Neural cell (in vitro differentiated cells): ENCODE measurements around the gene HDAC4. TPM values are rescaled to one million over a fixed set of nuclear protein-coding genes. Genes with fewer than 3 reads are reported as not detected.

Experiments
- H2AFZ ChIP-seq: fragments of 200-600, 300-800 bp; sonication (generic), shearing (Covaris generic); 2 replicates; pipeline ENCODE4 v1.6.0; 2014; ENCODE audit warnings: low read depth, mild to moderate bottlenecking, antibody characterized with exemption, low read length, moderate library complexity
- H3F3A ChIP-seq: fragments of 200-600 bp; shearing (Covaris generic); 2 replicates; pipeline ENCODE4 v1.6.1; 2016; ENCODE audit warnings: mild to moderate bottlenecking, moderate library complexity, mixed read lengths, antibody characterized with exemption, low read length; ENCODE audit not compliant: insufficient read depth, poor library complexity, severe bottlenecking
- H3K27ac ChIP-seq: fragments of 200-600, 300-800 bp; sonication (generic), shearing (Covaris generic); 2 replicates; pipeline ENCODE4 v1.5.1; 2014; ENCODE audit warnings: mild to moderate bottlenecking, low read length, moderate library complexity
- H3K27me3 ChIP-seq: fragments of 300-800, 200-600 bp; sonication (generic), shearing (Covaris generic); 2 replicates; pipeline ENCODE4 v1.6.0; 2014; ENCODE audit warnings: mild to moderate bottlenecking, low read depth, low read length, moderate library complexity; ENCODE audit not compliant: insufficient read depth
- H3K36me3 ChIP-seq: fragments of 300-800, 200-600 bp; sonication (generic), shearing (Covaris generic); 2 replicates; pipeline ENCODE4 v1.5.1; 2014; ENCODE audit warnings: mild to moderate bottlenecking, antibody characterized with exemption, low read length, moderate library complexity; ENCODE audit not compliant: insufficient read depth
- H3K4me2 ChIP-seq: fragments of 300-800, 200-600 bp; sonication (generic), shearing (Covaris generic); 2 replicates; pipeline ENCODE4 v1.6.0; 2014; ENCODE audit warnings: mild to moderate bottlenecking, low read length
- H3K4me3 ChIP-seq: fragments of 300-800, 200-600 bp; sonication (generic), shearing (Covaris generic); 2 replicates; pipeline ENCODE4 v1.5.1; 2014; ENCODE audit warnings: mild to moderate bottlenecking, low read length, moderate library complexity
- H3K79me2 ChIP-seq: fragments of 200-600 bp; shearing (Covaris generic); replicated peaks from 2 replicates; pipeline ENCODE4 v1.6.0; 2014; ENCODE audit warnings: mild to moderate bottlenecking, low read length, moderate library complexity; ENCODE audit not compliant: insufficient read depth
- H3K9ac ChIP-seq: fragments of 300-800, 200-600 bp; sonication (generic), shearing (Covaris generic); 2 replicates; pipeline ENCODE4 v1.6.1; 2016; ENCODE audit warnings: mild to moderate bottlenecking, low read length, mixed read lengths
- H3K9me2 ChIP-seq: fragments of 200-600 bp; shearing (Covaris generic); 2 replicates; pipeline ENCODE4 v1.6.1; 2016; ENCODE audit warnings: mild to moderate bottlenecking, low read length, mixed read lengths; ENCODE audit not compliant: insufficient read depth
- H3K9me3 ChIP-seq: fragments of 200-600, 300-800 bp; sonication (generic), shearing (Covaris generic); 2 replicates; pipeline ENCODE4 v1.6.1; 2016; ENCODE audit warnings: mild to moderate bottlenecking, mixed run types, low read length, moderate library complexity, mixed read lengths
- H4K20me1 ChIP-seq: fragments of 200-600 bp; shearing (Covaris generic); 2 replicates; pipeline ENCODE4 v1.6.1; 2016; ENCODE audit warnings: mild to moderate bottlenecking, mixed run types; ENCODE audit not compliant: insufficient read depth
- CTCF ChIP-seq: fragments of 450-650 bp; IDR thresholded peaks from 2 replicates; pipeline ENCODE4 v1.5.1; 2014; ENCODE audit warnings: antibody characterized with exemption, mild to moderate bottlenecking, moderate library complexity; ENCODE audit not compliant: poor library complexity, severe bottlenecking
- EP300 ChIP-seq: fragments of 450-650 bp; conservative IDR thresholded peaks from 2 replicates; pipeline ENCODE4 v1.6.1; 2014; ENCODE audit warnings: antibody characterized with exemption, mild to moderate bottlenecking, moderate library complexity; ENCODE audit not compliant: poor library complexity, severe bottlenecking
- EZH2 ChIP-seq: fragments of 200-600, 300-800 bp; shearing (Covaris generic), sonication (generic); IDR thresholded peaks from 2 replicates; pipeline ENCODE4 v1.6.1; 2014; ENCODE audit warnings: antibody characterized with exemption, low read length, borderline replicate concordance, mild to moderate bottlenecking; ENCODE audit not compliant: insufficient read depth, poor library complexity, severe bottlenecking
- MXI1 ChIP-seq: fragments of 450-650 bp; conservative IDR thresholded peaks from 2 replicates; pipeline ENCODE4 v1.6.1; 2014; ENCODE audit warnings: antibody characterized with exemption, mild to moderate bottlenecking; ENCODE audit not compliant: poor library complexity, severe bottlenecking
- POLR2AphosphoS5 ChIP-seq: IDR thresholded peaks from 2 replicates; pipeline ENCODE4 v1.6.1; 2012
- RAD21 ChIP-seq: fragments of 450-650 bp; conservative IDR thresholded peaks from 2 replicates; pipeline ENCODE4 v1.6.1; 2014; ENCODE audit warnings: antibody characterized with exemption, mild to moderate bottlenecking, moderate library complexity
- REST ChIP-seq: IDR thresholded peaks from 2 replicates; pipeline ENCODE4 v1.6.1; 2012; ENCODE audit warnings: borderline replicate concordance
- SMC3 ChIP-seq: fragments of 450-650 bp; conservative IDR thresholded peaks from 2 replicates; pipeline ENCODE4 v1.6.1; 2014; ENCODE audit warnings: antibody characterized with exemption, mild to moderate bottlenecking, moderate library complexity; ENCODE audit not compliant: poor library complexity
- TAF1 ChIP-seq: IDR thresholded peaks from 2 replicates; pipeline ENCODE4 v1.6.1; 2012; ENCODE audit warnings: low read depth
- polyA plus RNA-seq: library from polyadenylated mRNA; depleted of rRNA; stranded (reverse); fragments of >200 nt; gene quantifications from 2 replicates; pipeline ENCODE4 v1.2.3, GENCODE V29; 2014

HDAC4 gene
- polyA plus RNA-seq, 1 donor from 2014 or later, result 3.4 TPM

GRCh38 chr2:239101071-239101470 lies 299.7 kb downstream of the HDAC4 start:
- no peaks in the 10 kb centered on the region for H3K9me3 ChIP-seq
- no peaks in the 10 kb centered on the region for H4K20me1 ChIP-seq

GRCh38 chr2:239099474-239099873 lies 301.3 kb downstream of the HDAC4 start:
- H3K36me3 ChIP-seq, result no peaks in the 10 kb centered on the region
- H3K9ac ChIP-seq, result no peak overlapping the region
- H2AFZ ChIP-seq, result no peak overlapping the region

More at GRCh38 chr2:239101071-239101470, 299.7 kb downstream of the HDAC4 start:
- H2AFZ ChIP-seq, result no peak overlapping the region
- H3K27ac ChIP-seq, result no peak overlapping the region
- H3K9ac ChIP-seq, result no peak overlapping the region
- no peaks in the 10 kb centered on the region for H3K27me3 ChIP-seq
- H3K79me2 ChIP-seq, result no peaks in the 10 kb centered on the region
- no peaks in the 10 kb centered on the region for H3F3A ChIP-seq
- no peak overlapping the region for H3K4me3 ChIP-seq
- H3K9me2 ChIP-seq, result no peaks in the 10 kb centered on the region
- no peak overlapping the region for H3K4me2 ChIP-seq
- TF ChIP-seq TAF1 (no peak), REST (no peak), SMC3 (no peak), EZH2 (no peak), MXI1 (no peak), POLR2AphosphoS5 (no peak), EP300 (no peak), CTCF (no peak), RAD21 (no peak)
- no peaks in the 10 kb centered on the region for H3K36me3 ChIP-seq

More at GRCh38 chr2:239099474-239099873, 301.3 kb downstream of the HDAC4 start:
- Histone ChIP-seq H3K4me3 (no peak overlapping the region), H3K9me3 (no peaks in the 10 kb centered on the region), H3K9me2 (no peaks in the 10 kb centered on the region), H3F3A (no peaks in the 10 kb centered on the region), H3K4me2 (no peak overlapping the region), H4K20me1 (no peaks in the 10 kb centered on the region), H3K27ac (no peak overlapping the region), H3K79me2 (no peaks in the 10 kb centered on the region), H3K27me3 (no peaks in the 10 kb centered on the region)
- TF ChIP-seq CTCF (no peak), EZH2 (no peak), POLR2AphosphoS5 (no peak), MXI1 (no peak), EP300 (no peak), SMC3 (no peak), TAF1 (no peak)
